Inflammatory macrophage treated with lipopolysaccharide for 4 hours (primary cell): Measurements from ENCODE around the gene ERC2.

ENCODE experiments used
- DNase-seq: peaks from one replicate; pipeline ENCODE4 v3.0.0-alpha.2; 2020

The ERC2 gene

GRCh38 chr3:56180433-56180832, 287.8 kb downstream of the ERC2 start:
- DNase-seq, result no peak

DNA sequence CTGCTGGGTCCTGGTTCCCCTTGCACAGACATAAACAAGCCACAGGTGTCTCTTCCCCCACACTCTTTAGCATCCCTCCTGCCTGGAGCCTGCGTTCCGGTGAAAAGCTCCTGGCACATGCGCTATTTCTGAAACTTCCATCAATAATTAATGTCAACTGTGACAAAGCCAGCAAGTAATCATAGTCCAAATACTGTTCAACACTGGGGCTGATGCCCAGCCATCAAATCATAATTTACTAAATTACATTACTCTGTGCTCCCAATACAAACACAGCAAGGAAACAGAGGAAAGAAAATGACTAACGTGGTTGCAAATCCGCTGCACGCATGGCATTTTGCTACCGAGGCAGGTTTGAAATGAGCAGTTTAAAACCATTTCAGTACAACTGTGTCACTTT, 294.7 kb downstream of the ERC2 start:
- no peak for DNase-seq

DNA sequence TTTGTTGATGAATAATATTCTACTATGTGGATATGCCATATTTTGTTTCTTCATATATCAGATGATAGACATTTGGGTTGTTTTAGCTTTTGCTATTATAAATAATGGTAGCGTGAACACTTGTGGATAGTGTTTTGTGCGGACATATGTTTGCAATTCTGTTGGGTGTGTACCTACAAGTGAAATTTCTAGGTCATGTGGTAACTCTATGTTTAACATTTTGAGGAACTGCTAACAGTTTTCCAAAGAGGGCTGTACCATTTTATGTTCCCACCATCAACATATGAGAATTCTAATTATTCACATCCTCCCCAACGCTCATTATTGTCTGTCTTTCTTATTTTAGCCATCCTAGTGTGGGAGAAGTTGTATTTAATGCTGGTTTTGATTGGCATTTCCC, 303.8 kb downstream of the ERC2 start:
- DNase-seq, result no peak

DNA sequence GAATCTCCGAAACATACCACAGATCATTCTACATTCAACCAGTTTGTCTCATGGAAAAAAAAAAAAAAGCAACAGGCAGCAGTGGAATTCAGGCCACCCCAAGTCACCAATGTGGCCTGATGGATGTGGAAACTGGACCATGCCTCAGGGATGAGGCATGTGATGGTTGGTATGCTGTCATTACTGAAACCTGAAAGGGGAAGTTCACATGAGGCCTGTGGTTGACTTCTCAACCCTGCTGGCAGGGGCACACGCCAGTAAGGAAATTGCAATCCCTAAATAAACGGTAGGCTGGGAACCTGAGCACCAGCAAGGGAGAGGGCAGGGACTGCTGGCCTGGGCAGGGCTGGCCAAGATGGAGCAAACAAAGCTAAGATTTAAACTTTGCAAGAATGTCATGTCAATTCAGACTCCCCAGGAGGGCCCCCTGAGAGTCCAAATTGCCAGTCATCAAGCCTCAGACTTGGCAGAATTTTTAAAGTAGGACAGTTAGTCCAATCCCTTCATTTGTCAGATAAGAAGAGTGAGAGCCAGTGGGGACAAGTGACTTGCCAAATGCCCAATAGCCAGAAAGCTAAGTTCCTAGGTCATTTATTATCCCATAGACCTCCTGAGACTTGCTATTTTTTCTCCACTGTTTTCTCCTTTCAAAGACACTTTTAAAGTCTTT, 310.4 kb downstream of the ERC2 start:
- peak; percentile 93 for DNase-seq

DNA sequence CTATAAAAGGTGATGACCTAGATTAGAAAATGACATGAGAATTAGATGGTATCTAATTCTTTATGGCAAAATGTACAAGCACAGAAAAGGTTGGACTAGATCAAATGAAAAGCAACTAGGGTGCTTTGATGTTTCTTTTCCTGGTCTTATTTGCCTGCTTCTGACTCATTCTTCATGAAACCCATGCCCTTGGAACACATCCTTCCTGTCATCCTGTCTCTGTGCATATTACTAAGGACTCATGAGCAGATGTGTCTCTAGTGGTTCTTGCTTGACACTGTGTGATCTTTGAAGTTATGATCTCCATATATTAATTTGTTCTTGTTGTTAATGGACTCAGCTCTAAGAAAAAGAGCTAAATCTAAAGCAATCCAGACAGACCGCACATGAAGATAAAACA, 314.0 kb downstream of the ERC2 start:
- DNase-seq, result no peak

GRCh38 chr3:56147354-56147753, 320.9 kb downstream of the ERC2 start:
- DNase-seq, result no peak

DNA sequence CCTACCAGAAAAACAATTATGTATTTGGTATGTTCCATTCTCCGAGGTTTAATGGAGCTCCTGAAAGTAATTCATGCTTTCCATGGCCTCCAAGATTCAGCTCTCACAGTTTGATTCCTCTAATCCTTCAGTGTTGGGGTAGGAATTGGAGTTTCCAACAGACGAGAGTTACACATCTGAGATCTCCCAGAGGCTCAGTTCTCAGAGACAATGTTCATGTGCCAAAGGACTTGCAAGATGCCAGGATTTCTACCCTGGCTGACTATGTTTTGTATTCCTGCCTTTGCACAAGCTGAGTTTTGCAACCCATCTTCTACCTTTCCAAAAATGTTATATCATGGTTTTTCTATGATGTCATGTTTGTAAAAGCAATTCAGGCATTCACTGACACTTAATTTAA, 322.9 kb downstream of the ERC2 start:
- DNase-seq, result no peak

DNA sequence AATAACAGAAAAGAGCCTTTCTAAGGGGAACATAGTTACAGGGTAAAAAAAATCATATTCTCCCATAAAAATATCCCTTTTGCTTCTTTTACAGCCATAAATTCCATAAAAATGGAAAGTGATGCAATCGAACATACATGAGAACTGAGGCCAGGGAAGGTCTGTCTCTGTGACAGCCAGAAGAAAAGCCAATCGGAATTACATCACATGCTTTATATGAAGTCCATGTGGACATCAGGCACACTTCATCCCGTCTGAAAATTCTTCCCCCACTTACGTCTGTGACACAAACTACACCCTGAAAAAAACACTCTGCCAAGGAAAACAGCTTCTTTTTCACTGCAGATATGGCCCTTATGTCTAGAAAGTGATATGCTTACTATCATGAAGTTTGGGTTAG, 323.5 kb downstream of the ERC2 start:
- DNase-seq, result no peak

- DNase-seq, result no peak
Measured at GRCh38 chr3:56137415-56137814, 330.9 kb downstream of the ERC2 start.

- DNase-seq, result no peak
Measured at GRCh38 chr3:56136514-56136913, 331.8 kb downstream of the ERC2 start.

- no peak for DNase-seq
Measured at GRCh38 chr3:56135941-56136340, 332.3 kb downstream of the ERC2 start.

GRCh38 chr3:56133423-56133822, 334.8 kb downstream of the ERC2 start:
- no peak for DNase-seq

- no peak for DNase-seq
Measured at GRCh38 chr3:56132762-56133161, 335.5 kb downstream of the ERC2 start.

GRCh38 chr3:56131974-56132590, 336.2 kb downstream of the ERC2 start:
- DNase-seq, result peak; percentile 46

DNA sequence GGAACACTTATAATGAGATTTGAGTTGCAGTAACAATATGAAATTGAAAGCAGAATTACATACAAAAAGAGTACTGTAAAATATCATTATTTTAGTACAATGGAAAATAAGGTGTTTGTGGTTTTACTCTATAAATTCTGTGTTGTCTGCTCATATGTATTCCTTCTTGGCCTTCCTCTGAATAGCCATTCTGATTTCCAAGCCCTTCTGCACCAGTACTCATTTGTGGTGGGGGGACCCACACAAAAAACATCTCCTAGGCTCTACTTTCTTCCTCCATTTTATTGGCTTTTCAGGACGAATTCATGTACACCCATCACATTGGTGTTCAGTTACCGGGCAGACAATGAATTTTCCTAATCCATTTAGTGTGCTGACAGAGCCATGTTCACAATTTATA, 338.2 kb downstream of the ERC2 start:
- no peak for DNase-seq

DNA sequence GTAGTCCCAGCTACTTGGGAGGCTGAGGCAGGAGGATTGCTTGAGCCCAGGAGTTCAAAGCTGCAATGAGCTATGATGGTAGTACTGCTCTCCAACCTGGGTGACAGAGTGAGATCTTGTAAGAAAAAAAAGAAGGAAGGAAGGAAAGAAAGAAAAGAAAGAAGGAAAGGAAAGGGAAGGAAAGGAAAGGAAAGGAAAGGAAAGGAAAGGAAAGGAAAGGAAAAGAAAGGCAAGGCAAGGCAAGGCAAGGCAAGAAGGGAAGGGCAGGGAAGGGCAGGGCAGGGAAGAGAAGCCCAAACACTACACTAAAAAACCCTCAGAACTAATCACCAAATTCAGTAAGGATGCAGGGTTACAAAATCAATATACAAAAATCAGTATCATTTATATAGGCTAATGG, 341.6 kb downstream of the ERC2 start:
- DNase-seq, result no peak

DNA sequence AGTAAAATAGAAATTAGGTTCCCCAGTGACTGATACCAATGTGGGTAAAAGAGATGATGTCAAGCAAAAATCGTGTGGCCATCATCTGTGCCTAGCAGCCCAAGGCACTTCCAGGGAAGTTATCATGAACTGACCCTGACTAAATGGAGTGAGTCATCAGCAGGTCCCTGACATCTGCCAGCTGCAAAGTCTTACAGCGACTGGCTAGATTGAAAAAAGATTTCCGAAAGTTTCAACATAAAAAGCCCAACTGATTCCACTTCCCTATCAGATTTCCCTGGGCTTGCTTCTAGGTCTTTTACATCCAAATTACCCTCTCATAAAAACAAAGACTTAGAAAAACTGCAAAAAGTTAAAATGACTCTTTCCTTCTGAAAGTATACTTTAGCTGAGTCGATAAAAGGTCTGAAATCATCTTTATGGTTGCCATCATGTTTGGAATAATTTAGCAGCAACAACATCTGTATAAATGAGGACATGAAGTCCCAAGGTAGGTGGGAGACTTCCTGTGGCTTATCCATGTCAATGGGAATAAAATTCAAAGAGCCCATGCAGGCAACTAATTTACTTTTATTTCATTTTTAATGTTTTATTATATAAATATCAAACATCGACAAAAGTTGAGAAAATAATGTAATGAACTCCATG, 342.8 kb downstream of the ERC2 start:
- DNase-seq, result peak; percentile 54

- DNase-seq, result no peak
Measured at GRCh38 chr3:56124546-56124945, 343.7 kb downstream of the ERC2 start.

DNA sequence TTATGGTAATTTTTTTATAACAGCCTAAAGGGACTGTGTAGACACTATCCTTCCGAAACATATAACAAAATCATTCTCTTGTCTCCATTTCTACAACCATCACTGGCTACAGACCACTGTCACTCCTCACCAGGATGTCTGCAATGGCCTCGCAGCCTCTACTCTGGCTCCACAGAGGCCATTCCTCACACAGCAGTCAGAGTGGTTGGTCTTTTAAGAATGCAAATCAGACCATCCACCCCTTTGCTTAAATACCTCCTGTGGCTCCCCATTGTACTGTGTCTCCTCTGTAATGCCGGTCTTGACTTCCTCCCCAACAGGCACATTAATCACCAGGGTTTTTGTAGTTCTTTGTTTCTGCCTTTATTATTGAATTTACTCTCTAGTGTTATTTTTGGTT, 344.8 kb downstream of the ERC2 start:
- DNase-seq, result no peak

GRCh38 chr3:56122911-56123310, 345.4 kb downstream of the ERC2 start:
- DNase-seq, result no peak

DNA sequence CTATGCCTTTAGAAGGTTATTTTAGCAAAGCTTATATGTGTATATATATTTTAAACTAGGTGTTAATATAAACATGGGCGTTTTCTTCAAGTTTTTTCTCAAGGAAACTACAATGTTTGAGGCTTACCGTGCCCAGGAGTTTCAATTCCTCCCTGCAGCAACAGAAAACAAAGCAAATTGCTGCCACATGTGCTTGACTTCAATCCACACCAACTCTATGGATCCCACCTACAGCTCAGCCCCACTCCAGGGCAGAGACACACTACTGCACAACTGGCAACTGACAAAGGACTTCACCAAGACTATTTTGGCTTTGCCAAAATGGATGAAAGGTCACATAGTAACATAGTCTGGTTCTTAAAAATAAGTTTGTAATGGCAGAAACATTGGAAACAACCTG, 346.6 kb downstream of the ERC2 start:
- no peak for DNase-seq

DNA sequence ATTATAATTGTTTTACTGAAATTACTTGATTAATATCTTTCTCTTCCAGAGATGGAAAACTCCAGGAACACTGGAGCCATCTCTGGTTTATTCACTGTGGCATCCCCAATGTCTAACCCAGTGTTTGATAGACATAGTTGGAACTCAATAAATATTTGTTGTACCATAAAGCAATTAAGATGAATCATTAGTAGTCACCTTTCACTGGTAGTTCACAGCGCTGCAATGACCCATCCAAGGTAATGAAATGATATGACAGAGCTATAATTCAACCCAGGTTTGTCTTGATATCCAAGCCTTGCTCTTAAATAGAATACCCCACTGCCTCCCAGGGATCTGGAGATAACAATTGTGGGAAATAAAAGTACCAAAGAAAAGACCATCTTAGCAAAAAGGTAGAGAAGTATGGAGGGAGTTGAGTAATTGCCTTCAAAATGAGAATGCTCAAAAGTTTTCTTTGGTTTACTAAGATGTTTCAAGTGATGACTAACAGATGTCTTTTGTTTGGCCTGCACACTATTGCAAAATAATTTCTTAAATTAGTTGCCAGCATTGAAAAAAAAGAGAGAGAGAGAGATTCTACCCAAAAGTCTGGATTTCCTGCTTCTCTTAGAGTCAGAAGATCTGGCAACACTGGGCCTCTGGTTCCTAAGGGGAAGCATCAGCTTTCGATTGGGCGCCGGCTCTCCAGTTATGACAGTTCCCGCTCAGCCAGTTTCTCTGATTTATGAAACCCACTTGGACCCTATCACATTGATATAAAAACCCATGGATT, 348.5 kb downstream of the ERC2 start:
- peak; percentile 29 for DNase-seq

DNA sequence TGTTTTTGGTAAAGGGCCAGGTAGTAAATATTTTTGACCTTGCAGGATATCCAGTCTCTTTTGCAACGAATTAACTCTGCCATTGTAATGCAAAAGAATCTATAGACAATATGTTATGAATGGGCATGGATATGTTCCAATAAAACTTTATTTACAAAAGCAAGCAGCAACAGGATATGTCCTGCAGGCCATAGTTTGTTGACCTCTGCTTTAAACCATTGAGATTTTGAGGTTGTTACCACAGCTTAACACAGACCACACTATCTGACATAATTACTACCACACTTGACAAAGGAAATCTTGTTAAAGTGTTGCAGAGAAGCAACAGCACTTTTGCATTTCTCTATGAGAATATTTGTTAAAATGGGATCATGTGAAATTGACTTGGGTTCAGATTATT, 349.3 kb downstream of the ERC2 start:
- DNase-seq, result no peak

DNA sequence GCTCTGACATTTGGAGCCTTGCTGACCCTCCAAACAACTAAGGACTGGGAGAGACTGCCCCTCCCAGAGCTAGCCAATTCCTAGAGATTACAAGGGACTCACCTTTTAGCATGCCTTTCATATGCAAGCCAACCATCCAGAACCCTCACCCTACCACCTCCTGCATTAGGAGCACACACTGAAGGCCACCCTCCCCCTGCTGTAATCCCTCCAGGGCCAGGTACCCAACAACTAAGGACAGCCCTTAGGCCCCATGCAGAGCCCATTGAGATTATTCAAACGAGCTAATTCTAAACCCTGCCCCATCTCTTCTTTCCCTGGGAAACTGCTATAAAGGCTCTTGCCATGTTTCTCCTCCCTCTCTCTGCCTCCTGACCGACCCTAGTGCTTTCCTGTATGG, 352.6 kb downstream of the ERC2 start:
- no peak for DNase-seq
